HEK293T (cell line): ENCODE results near the gene TMEM184C.

Experiments
- CTCF ChIA-PET: fragments of 350-600 bp; formaldehyde crosslinking; extraction: SDS; loops from one replicate; lab custom pipeline; 2021; ENCODE audit warnings: antibody characterized with exemption, inconsistent platforms; lab: Yijun Ruan, JAX
- POLR2A ChIA-PET: fragments of 350-600 bp; formaldehyde crosslinking; extraction: SDS; loops from one replicate; lab custom pipeline; 2020; ENCODE audit warnings: antibody characterized with exemption, inconsistent platforms; lab: Yijun Ruan, JAX
- DNase-seq: peaks from one replicate; pipeline ENCODE4 v3.0.0; 2012; ENCODE audit warnings: mixed read lengths; ENCODE audit errors: extremely low spot score
- ARNT ChIP-seq: fragments of 450-650 bp; IDR thresholded peaks from 2 replicates; pipeline ENCODE4 v1.6.1; 2017; ENCODE audit warnings: mild to moderate bottlenecking
- BHLHE40 ChIP-seq: fragments of 450-650 bp; IDR thresholded peaks from 2 replicates; pipeline ENCODE4 v1.6.1; 2016; ENCODE audit warnings: mild to moderate bottlenecking, moderate library complexity, borderline replicate concordance
- CTBP1 ChIP-seq: fragments of 450-650 bp; IDR thresholded peaks from 2 replicates; pipeline ENCODE4 v1.6.1; 2016; ENCODE audit warnings: borderline replicate concordance
- ELF4 ChIP-seq: fragments of 450-650 bp; IDR thresholded peaks from 2 replicates; pipeline ENCODE4 v1.6.1; 2017; ENCODE audit warnings: antibody characterized with exemption
- FOXA1 ChIP-seq: fragments of 450-650 bp; IDR thresholded peaks from 2 replicates; pipeline ENCODE4 v1.6.1; 2016; ENCODE audit warnings: mild to moderate bottlenecking
- FOXK2 ChIP-seq: fragments of 450-650 bp; IDR thresholded peaks from 2 replicates; pipeline ENCODE4 v1.6.1; 2016; ENCODE audit warnings: mild to moderate bottlenecking
- FOXM1 ChIP-seq: fragments of 450-650 bp; IDR thresholded peaks from 2 replicates; pipeline ENCODE4 v1.6.1; 2017; ENCODE audit warnings: mild to moderate bottlenecking, borderline replicate concordance
- HDGF ChIP-seq: fragments of 450-650 bp; IDR thresholded peaks from 2 replicates; pipeline ENCODE4 v1.6.1; 2017; ENCODE audit warnings: antibody characterized with exemption, borderline replicate concordance
- L3MBTL2 ChIP-seq: fragments of 450-650 bp; conservative IDR thresholded peaks from 2 replicates; pipeline ENCODE4 v1.6.1; 2016; ENCODE audit warnings: mild to moderate bottlenecking
- LEF1 ChIP-seq: fragments of 450-650 bp; IDR thresholded peaks from 2 replicates; pipeline ENCODE4 v1.6.1; 2017; ENCODE audit warnings: mild to moderate bottlenecking, borderline replicate concordance
- NFRKB ChIP-seq: fragments of 450-650 bp; IDR thresholded peaks from 2 replicates; pipeline ENCODE4 v1.6.1; 2016; ENCODE audit warnings: mild to moderate bottlenecking, moderate library complexity
- SP1 ChIP-seq: fragments of 450-650 bp; IDR thresholded peaks from 2 replicates; pipeline ENCODE4 v1.6.1; 2017
- SUZ12 ChIP-seq: fragments of 450-650 bp; IDR thresholded peaks from 2 replicates; pipeline ENCODE4 v1.6.1; 2016; ENCODE audit warnings: mild to moderate bottlenecking
- TARDBP ChIP-seq: fragments of 450-650 bp; IDR thresholded peaks from 2 replicates; pipeline ENCODE4 v1.6.1; 2016
- ZNF384 ChIP-seq: fragments of 450-650 bp; IDR thresholded peaks from 2 replicates; pipeline ENCODE4 v1.6.1; 2016
- TF ChIP-seq, protein P1 (sequence below): fragments of 450-650 bp; IDR thresholded peaks from 2 replicates; pipeline ENCODE4 v1.6.1; 2016

Gene TMEM184C

GRCh38 chr4:147640331-147640730 lies 23.1 kb downstream of the TMEM184C start:
- ChIA-PET POLR2A (interaction anchor here (1.4 to 1.8 kb wide), 2 partner anchors 23 to 43 kb away, joined by 7 read pairs; partner anchors contain the start of genes PRMT9 and TMEM184C), CTCF (no interaction called here)
- no peak for DNase-seq
- TF ChIP-seq, protein P1, sequence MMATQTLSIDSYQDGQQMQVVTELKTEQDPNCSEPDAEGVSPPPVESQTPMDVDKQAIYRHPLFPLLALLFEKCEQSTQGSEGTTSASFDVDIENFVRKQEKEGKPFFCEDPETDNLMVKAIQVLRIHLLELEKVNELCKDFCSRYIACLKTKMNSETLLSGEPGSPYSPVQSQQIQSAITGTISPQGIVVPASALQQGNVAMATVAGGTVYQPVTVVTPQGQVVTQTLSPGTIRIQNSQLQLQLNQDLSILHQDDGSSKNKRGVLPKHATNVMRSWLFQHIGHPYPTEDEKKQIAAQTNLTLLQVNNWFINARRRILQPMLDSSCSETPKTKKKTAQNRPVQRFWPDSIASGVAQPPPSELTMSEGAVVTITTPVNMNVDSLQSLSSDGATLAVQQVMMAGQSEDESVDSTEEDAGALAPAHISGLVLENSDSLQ: no peak

- CTCF ChIA-PET: no interaction called here
- no peak for DNase-seq
- POLR2A ChIA-PET: interaction anchor here (1.0 to 1.5 kb wide), 2 partner anchors 27 to 40 kb away, joined by 3 to 7 read pairs; partner anchors contain the start of genes PRMT9 and TMEM184C
- no peak for TF ChIP-seq BHLHE40
- no peak for TF ChIP-seq FOXK2
- TF ChIP-seq FOXA1: no peak
- no peak for TF ChIP-seq SP1
- no peak for TF ChIP-seq NFRKB
- no peak for TF ChIP-seq CTBP1
- no peak for TF ChIP-seq TARDBP
- no peak for TF ChIP-seq ELF4
- TF ChIP-seq, protein P1: no peak
- no peak for TF ChIP-seq HDGF
- TF ChIP-seq LEF1: no peak
- TF ChIP-seq ARNT: no peak
Observed at GRCh38 chr4:147643616-147644015, 26.4 kb downstream of the TMEM184C start.

- DNase-seq: no peak
- CTCF ChIA-PET: no interaction called here
- no peak for TF ChIP-seq FOXK2
- TF ChIP-seq, protein P1: no peak
- TF ChIP-seq ARNT: no peak
- no peak for TF ChIP-seq FOXM1
- TF ChIP-seq SP1: no peak
- TF ChIP-seq LEF1: no peak
- no peak for TF ChIP-seq NFRKB
- TF ChIP-seq ZNF384: no peak
- no peak for TF ChIP-seq BHLHE40
- no peak for TF ChIP-seq L3MBTL2
- TF ChIP-seq ELF4: no peak
- TF ChIP-seq HDGF: no peak
- no peak for TF ChIP-seq FOXA1
- no peak for TF ChIP-seq CTBP1
- no peak for TF ChIP-seq TARDBP
- no peak for TF ChIP-seq SUZ12
- POLR2A ChIA-PET: no interaction called here
Observed at GRCh38 chr4:147644471-147644870, 27.3 kb downstream of the TMEM184C start.

DNA sequence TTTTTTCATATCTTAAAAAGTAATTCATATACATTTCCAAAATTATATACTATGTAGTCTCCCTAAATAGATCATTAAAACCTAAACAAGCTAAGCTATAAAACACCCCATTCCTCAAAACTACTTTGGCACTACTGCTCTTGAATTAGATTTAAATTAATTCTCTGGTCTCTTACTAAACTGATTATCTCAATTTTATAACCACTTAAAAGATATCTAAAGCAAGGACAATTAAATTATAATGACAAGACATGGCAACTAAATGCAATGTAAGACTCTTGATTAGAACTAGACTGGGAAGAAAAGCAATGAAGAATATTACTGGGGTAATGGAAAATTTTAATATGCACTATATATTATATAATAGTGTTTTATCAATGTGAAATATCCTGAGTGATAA lies 27.9 kb downstream of the TMEM184C start:
- ChIA-PET POLR2A (no interaction called here), CTCF (no interaction called here)
- DNase-seq: no peak
- TF ChIP-seq FOXM1 (no peak), ELF4 (no peak), ZNF384 (no peak), HDGF (no peak), LEF1 (no peak), BHLHE40 (no peak), NFRKB (no peak), FOXA1 (no peak), L3MBTL2 (no peak), FOXK2 (no peak), CTBP1 (no peak), ARNT (no peak), SUZ12 (no peak), TARDBP (no peak), SP1 (no peak)
- TF ChIP-seq, protein P1: no peak

DNA sequence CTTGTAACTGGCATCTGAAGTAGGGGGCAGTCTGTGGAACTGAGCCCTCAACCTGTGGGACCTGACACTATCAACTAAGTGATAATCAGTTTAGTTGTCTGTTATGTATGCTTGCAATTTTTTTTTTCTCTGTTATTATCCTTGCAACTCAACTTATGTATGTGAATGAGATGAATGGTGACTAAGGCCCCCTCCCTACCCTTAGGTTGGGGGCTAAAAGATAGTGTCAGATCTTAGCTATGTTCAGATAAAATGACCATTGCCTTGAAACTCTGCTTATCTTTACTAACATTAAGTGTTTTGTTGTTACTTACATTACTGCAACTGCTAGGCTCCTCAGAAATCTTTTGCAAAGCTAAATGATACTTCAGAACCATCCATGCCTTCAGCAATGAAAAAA lies 31.5 kb downstream of the TMEM184C start:
- no peak for DNase-seq
- no peak for TF ChIP-seq SP1
- TF ChIP-seq, protein P1: no peak
- no peak for TF ChIP-seq HDGF
- no peak for TF ChIP-seq CTBP1
- no peak for TF ChIP-seq FOXK2
- TF ChIP-seq FOXA1: no peak
- no peak for TF ChIP-seq L3MBTL2
- TF ChIP-seq TARDBP: no peak
- TF ChIP-seq ARNT: no peak
- no peak for TF ChIP-seq FOXM1
- TF ChIP-seq BHLHE40: no peak
- TF ChIP-seq ELF4: no peak
- TF ChIP-seq LEF1: no peak
- ChIA-PET CTCF (interaction anchor here (1.5 kb wide), 1 partner anchor 218 kb away, joined by 4 read pairs; no protein-coding TSS in a partner anchor), POLR2A (interaction anchor here (0.7 to 1.1 kb wide), 3 partner anchors 22 to 35 kb away, joined by 5 to 6 read pairs (median 6); partner anchors contain the start of genes PRMT9 and TMEM184C)
